ENCODE results near the gene ZMAT5.

- TF ChIP-seq CTCF (IDR thresholded peaks at IDR 0.05), result no peak
- TF ChIP-seq POLR2A (IDR thresholded peaks at IDR 0.05), result no peak
Observed at GRCh38 chr22:29747832-29748231, 19.0 kb downstream of the ZMAT5 start.
